Heart right ventricle (tissue), 16 donors: Measurements from ENCODE around the gene RNF6. TPM values are rescaled to one million over a fixed set of nuclear protein-coding genes. Genes with fewer than 3 reads are reported as not detected.
A peak's percentile ranks its signal among the peaks of the same experiment; 100 is the strongest.

Experiments
- ATAC-seq, 8 donors: fragments of 200-7000 bp; cut with Tn5 transposase; one replicate each; pipeline ENCODE4 v1.9.1; 2020; ENCODE audit warnings: mild to moderate bottlenecking in 8 of 8, moderate library complexity in 8 of 8, moderate number of reproducible peaks in 1 of 8
- DNase-seq, 2 donors: peaks; one replicate each; pipeline ENCODE4 v3.0.0-alpha.2; 2020
- H3K27ac ChIP-seq, 10 donors: fragments of 200-600 bp; sonication (generic) in 2 of 10; one replicate each; pipeline versions ENCODE4 v1.5.0 to v1.8.0; 2020 to 2022; ENCODE audit warnings: mild to moderate bottlenecking in 3 of 10
- H3K27me3 ChIP-seq, 7 donors: fragments of 200-600 bp; one replicate each; pipeline ENCODE4 v1.8.0; 2021 to 2022; ENCODE audit warnings: mild to moderate bottlenecking in 2 of 7
- H3K36me3 ChIP-seq, 9 donors: fragments of 200-600 bp; sonication (generic) in 1 of 9; one replicate each; pipeline versions ENCODE4 v1.5.0 to v1.8.0; 2020 to 2022; ENCODE audit warnings: mild to moderate bottlenecking in 2 of 9
- H3K4me1 ChIP-seq, 9 donors: fragments of 200-600 bp; sonication (generic) in 1 of 9; one replicate each; pipeline versions ENCODE4 v1.5.0 to v1.8.0; 2020 to 2022; ENCODE audit warnings: mild to moderate bottlenecking in 4 of 9
- H3K4me3 ChIP-seq, 10 donors: fragments of 200-600 bp; sonication (generic) in 2 of 10; one replicate each; pipeline versions ENCODE4 v1.5.0 to v1.8.0; 2020 to 2022; ENCODE audit warnings: mild to moderate bottlenecking in 7 of 10, moderate library complexity in 2 of 10
- H3K9me3 ChIP-seq, 11 donors: fragments of 200-600 bp in 10 of 11; sonication (generic) in 2 of 11; one replicate each; pipeline versions ENCODE4 v1.5.0 to v1.8.0; 2013 to 2022; ENCODE audit warnings: mild to moderate bottlenecking in 2 of 11, control low read depth in 1 of 11, moderate library complexity in 1 of 11
- CTCF ChIP-seq, 9 donors: fragments of 200-600 bp; sonication (generic) in 2 of 9; IDR thresholded peaks; one replicate each; pipeline versions ENCODE4 v1.5.0 to v1.8.0; 2021 to 2022; ENCODE audit warnings: antibody characterized with exemption in 9 of 9, mild to moderate bottlenecking in 5 of 9, moderate library complexity in 1 of 9
- WGBS, 2 donors: extraction: QIAGEN DNeasy Blood & Tissue Kit; methylation state at CpG; one replicate each; pipeline ENCODE4 v1.1.7; 2013; ENCODE audit warnings: inconsistent platforms in 1 of 2; 5-methylcytosine and 5-hydroxymethylcytosine counted together
- intact Hi-C, 10 donors: fragments of 100-400 bp; cut with DNase I; formaldehyde crosslinking; loops; one replicate each; pipeline versions ENCODE4 v1.11.1 to v1.14.2; 2022
- polyA plus RNA-seq, 2 donors: library from polyadenylated mRNA; stranded (reverse); fragments of 200-250 nt; gene quantifications; one replicate each; pipeline ENCODE4 v1.2.3, GENCODE V29; 2013
- total RNA-seq, 10 donors: library from RNA; stranded (reverse); fragmentation: NEBNext Ultra II Directional in 3 of 10; extraction: Animal tissue kit (Norgen Biotek cat#: 25700) in 3 of 10; gene quantifications; one replicate each; pipeline versions ENCODE4 v1.2.1 to v1.2.4, GENCODE V29; 2021 to 2023
- donor health status: Arrhythmogenic right ventricular cardiomyopathy.
- donor health status: ischemic (EF 13 %, LVEDD 7.1; RV severe dilation, severe dysfunction).
- donor health status: healthy with polysubstance abuse.
- donor health status: DM: no; HTN: yes; CAD: no.
- donor health status: DM: no; HTN: no; CAD: no.
- donor health status: ischemic (EF 25% LVEDD 6.9; RV normal size, moderate dysfunction).
- donor health status: ischemic (EF 25% LVEDD 5.7; RV mildly dilated, moderate dysfunction).
- donor health status: healthy.
- donor health status: DM: yes; HTN: yes; CAD: no.
- donor health status: Ischemic cardiomyopathy.
- donor health status: ischemic (EF 35%, LVEDD 5.7; RV mildly dilated, moderate dysfunction).
- donor health status: nonischemic (EF 11% LVEDD 7.7; RV severe dilation, severe dysfunction).
- donor health status: DM: yes; HTN: yes; CAD: no.
- donor health status: PGD.
- donor health status: ischemic (EF 29% LVEDD 5.4; RV normal size, mild dysfunction).
- donor health status: nonischemic (EF 23%, LVEDD 6.1; RV moderate dilation, normal function).

RNF6 gene
- total and polyA plus RNA-seq, 12 donors, result 8.8 to 26.6 (median 22.8) TPM

DNA sequence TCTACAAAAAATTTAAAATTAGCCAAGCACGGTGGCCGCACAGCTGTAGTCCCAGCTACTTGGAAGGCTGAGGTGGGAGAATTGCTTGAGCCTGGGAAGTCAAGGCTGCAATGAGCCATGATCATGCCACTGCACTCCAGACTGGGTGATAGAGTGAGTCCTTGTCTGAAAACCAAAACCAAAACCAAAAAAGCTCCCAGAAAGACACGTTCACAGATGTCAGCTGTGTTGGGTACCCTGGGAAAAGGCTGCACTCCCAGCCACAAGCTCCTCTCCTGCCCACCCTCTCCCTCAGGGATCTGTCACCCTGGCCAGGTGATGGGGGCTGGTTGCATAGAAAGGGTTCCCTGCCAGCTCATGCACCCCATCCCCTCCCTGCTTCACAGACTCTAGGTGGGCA lies 53.3 kb downstream of the RNF6 start:
- H3K27ac ChIP-seq, result no peak overlapping the region
- TF ChIP-seq CTCF (IDR thresholded peaks at IDR 0.05), result no peak
- ATAC-seq (no peak), DNase-seq (no peak)
- 76 to 77% methylated on average over 3 of the region's 3 CpGs for WGBS, 2 donors
- no peak overlapping the region for H3K4me3 ChIP-seq
- H3K9me3 ChIP-seq, result no peaks in the 10 kb centered on the region
- intact Hi-C loops, result no loop called here
- no peaks in the 10 kb centered on the region for H3K27me3 ChIP-seq
- no peaks in the 10 kb centered on the region for H3K4me1 ChIP-seq
- H3K36me3 ChIP-seq, result no peaks in the 10 kb centered on the region

DNA sequence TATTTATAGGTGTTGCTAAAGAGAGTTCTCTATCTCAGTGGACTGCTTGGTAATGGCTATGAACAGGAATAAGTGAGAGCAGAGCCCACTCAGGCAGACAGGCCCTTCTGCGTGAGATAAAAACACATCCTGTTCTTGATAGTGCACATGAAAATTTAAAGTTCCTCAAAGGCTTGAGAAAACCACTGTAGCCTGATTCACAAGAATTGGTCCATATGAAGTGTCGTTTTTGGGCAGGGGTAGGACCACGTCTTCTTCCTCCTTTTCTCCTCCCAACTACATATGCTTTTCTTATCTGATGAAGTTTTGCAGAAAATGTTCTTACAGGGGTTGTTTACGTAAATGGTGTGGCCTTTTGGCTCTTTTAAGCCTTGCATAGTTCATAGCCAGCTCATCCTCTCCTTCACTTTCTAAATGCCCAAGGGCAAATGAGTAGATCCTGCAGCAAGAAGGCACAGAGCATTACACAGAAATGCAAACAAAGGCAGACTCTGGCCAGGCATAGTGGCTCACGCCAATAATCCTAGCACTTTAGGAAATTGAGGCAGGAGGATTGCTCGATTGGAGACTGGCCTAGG lies 53.8 kb downstream of the RNF6 start:
- no peaks in the 10 kb centered on the region for H3K9me3 ChIP-seq
- no peak for ATAC-seq
- no peaks in the 10 kb centered on the region for H3K36me3 ChIP-seq
- 65% methylated on average over 6 of the region's 6 CpGs for WGBS, 2 donors
- no peak overlapping the region for H3K27ac ChIP-seq
- no peak for DNase-seq
- H3K4me3 ChIP-seq, result no peak overlapping the region
- no peaks in the 10 kb centered on the region for H3K27me3 ChIP-seq
- H3K4me1 ChIP-seq, result no peaks in the 10 kb centered on the region
- TF ChIP-seq CTCF (IDR thresholded peaks at IDR 0.05), result no peak
- intact Hi-C loops, result no loop called here

DNA sequence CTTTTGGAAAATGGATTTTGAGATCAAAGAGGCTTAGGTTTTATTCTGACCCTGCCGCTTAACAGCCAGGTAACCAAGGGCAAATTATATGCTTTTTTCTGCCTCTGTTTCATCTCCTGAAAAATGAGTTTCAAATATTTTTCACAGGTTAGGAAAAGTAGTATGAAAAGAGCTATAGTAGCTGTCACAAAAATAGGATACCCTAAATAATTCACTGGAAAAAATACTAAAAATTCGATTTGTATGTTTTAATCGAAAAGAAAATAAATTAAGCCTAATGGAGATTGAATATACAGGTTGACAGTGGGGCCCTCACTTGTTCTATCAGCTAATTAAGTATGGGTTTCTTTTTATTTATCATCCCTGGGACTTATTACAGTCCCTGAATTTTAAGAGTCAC lies 58.3 kb downstream of the RNF6 start:
- no peaks in the 10 kb centered on the region for H3K36me3 ChIP-seq
- DNase-seq (no peak), ATAC-seq (no peak)
- no peaks in the 10 kb centered on the region for H3K9me3 ChIP-seq
- WGBS, 2 donors, result 89 to 93% methylated on average over 3 of the region's 3 CpGs
- H3K27ac ChIP-seq, result peak overlapping the region in 1 of 10 donors; percentile 6
- no peak overlapping the region for H3K4me3 ChIP-seq
- intact Hi-C loops, result no loop called here
- no peaks in the 10 kb centered on the region for H3K4me1 ChIP-seq
- H3K27me3 ChIP-seq, result no peaks in the 10 kb centered on the region
- TF ChIP-seq CTCF (IDR thresholded peaks at IDR 0.05), result no peak

Other genes with a start within 250 kb of the RNF6 start
- gene SHISA2, start 170.3 kb downstream of the RNF6 start, total RNA-seq, result under 1 TPM in 9 of 10 donors, not detected in 1; 0.12 to 0.94 (median 0.28) TPM
- under 1 TPM; 0.06 to 0.22 TPM for gene SHISA2, start 170.3 kb downstream of the RNF6 start, polyA plus RNA-seq
- 10 to 100 TPM in 2 of 10 donors, 1 to 10 TPM in 8; 6.4 to 11.0 (median 9.2) TPM for gene CDK8, start 31.8 kb upstream of the RNF6 start, total RNA-seq
- 10 to 100 TPM in 1 of 2 donors, 1 to 10 TPM in 1; 9.1 to 12.5 TPM for gene CDK8, start 31.8 kb upstream of the RNF6 start, polyA plus RNA-seq